A549 (cell line): ENCODE data around the gene MYOF. TPM values are rescaled to one million over a fixed set of nuclear protein-coding genes. Genes with fewer than 3 reads are reported as not detected.
"Not testable (repeated sequence)": the region's sequence is repeated elsewhere in the genome, so short reads cannot be mapped to it uniquely, and the experiment has no call there.

Source experiments
- ATAC-seq, 2 experiments: fragments of 200-7000 bp in 1 of 2; fragments of >200 bp in 1 of 2; cut with Nextera tagmentation in 1 of 2; cut with Tn5 transposase in 1 of 2; 3 replicates each; pipeline versions ENCODE4 v1.8.0 to v1.9.1; 2018 to 2020; ENCODE audit warnings: mild to moderate bottlenecking in 1 of 2, moderate library complexity in 1 of 2
- CTCF ChIA-PET: fragments of 300-600 bp; sonication (Branson Sonifier 250); formaldehyde crosslinking; extraction: SDS; loops from one replicate; lab custom pipeline; 2021; ENCODE audit warnings: antibody characterized with exemption, inconsistent platforms; lab: Yijun Ruan, JAX
- POLR2A ChIA-PET: fragments of 350-600 bp; formaldehyde crosslinking; extraction: SDS; loops from one replicate; lab custom pipeline; 2021; ENCODE audit warnings: antibody characterized with exemption, inconsistent platforms; lab: Yijun Ruan, JAX
- DNase-seq, 2 experiments: peaks; one replicate each; pipeline versions ENCODE4 v3.0.0 to v3.0.0-alpha.2; 2011 to 2016; ENCODE audit warnings: low read depth in 1 of 2, low spot score in 1 of 2
- FAIRE-seq: peaks from 2 replicates; lab custom pipeline; 2011; peaks lifted over from hg19 to GRCh38; lab: Jason Lieb, UNC
- H3K27ac ChIP-seq, 2 experiments: fragments of >200 bp; sonication (Bioruptor Twin); formaldehyde crosslinking; 3 replicates each; pipeline ENCODE4 v1.5.1; 2016 to 2017
- H3K4me1 ChIP-seq: fragments of >200 bp; sonication (Bioruptor Twin); formaldehyde crosslinking; 3 replicates; pipeline ENCODE4 v1.6.1; 2016
- H3K4me2 ChIP-seq: fragments of >200 bp; sonication (Bioruptor Twin); formaldehyde crosslinking; 3 replicates; pipeline ENCODE4 v1.6.1; 2016
- H3K4me3 ChIP-seq: fragments of >200 bp; sonication (Bioruptor Twin); formaldehyde crosslinking; 3 replicates; pipeline ENCODE4 v1.5.1; 2016
- H3K9me3 ChIP-seq: fragments of >200 bp; sonication (Bioruptor Twin); formaldehyde crosslinking; 3 replicates; pipeline ENCODE4 v1.6.1; 2016
- BHLHE40 ChIP-seq: IDR thresholded peaks from 2 replicates; pipeline ENCODE4 v1.6.1; 2012; ENCODE audit warnings: low read depth, low read length, inconsistent platforms
- EHF ChIP-seq: fragments of 250-450 bp; sonication (Bioruptor Pico); IDR thresholded peaks from 2 replicates; pipeline ENCODE4 v1.5.0; 2020; ENCODE audit warnings: mild to moderate bottlenecking
- EP300 ChIP-seq, 2 experiments: fragments of >200 bp; sonication (Bioruptor Twin); formaldehyde crosslinking; IDR thresholded peaks; 2 replicates in 1 of 2; 3 replicates in 1 of 2; pipeline ENCODE4 v1.6.1; 2016 to 2017
- ESRRA ChIP-seq: fragments of 150-350 bp; IDR thresholded peaks from 2 replicates; pipeline ENCODE4 v1.6.1; 2014; ENCODE audit warnings: mild to moderate bottlenecking, low read length, borderline replicate concordance
- FOSL2 ChIP-seq, 2 experiments: fragments of 450-650 bp in 1 of 2; fragments of >200 bp in 1 of 2; sonication (Bioruptor Twin) in 1 of 2; formaldehyde crosslinking; IDR thresholded peaks; 2 replicates each; pipeline versions ENCODE4 v1.5.0 to v1.6.1; 2016 to 2020; ENCODE audit warnings: mild to moderate bottlenecking in 1 of 2, moderate library complexity in 1 of 2
- HES2 ChIP-seq: fragments of >200 bp; sonication (Bioruptor Twin); formaldehyde crosslinking; IDR thresholded peaks from 2 replicates; pipeline ENCODE4 v1.6.1; 2016
- HEYL ChIP-seq: fragments of 250-450 bp; sonication (Bioruptor Pico); IDR thresholded peaks from 2 replicates; pipeline ENCODE4 v1.8.0; 2021; ENCODE audit warnings: mild to moderate bottlenecking, moderate library complexity
- HMGXB4 ChIP-seq: fragments of 250-450 bp; sonication (Bioruptor Pico); IDR thresholded peaks from 2 replicates; pipeline ENCODE4 v1.5.0; 2021; ENCODE audit warnings: mild to moderate bottlenecking, moderate library complexity, borderline replicate concordance
- KDM1A ChIP-seq: fragments of 200-600 bp; sonication (generic); IDR thresholded peaks from 2 replicates; pipeline ENCODE4 v1.6.1; 2016; ENCODE audit warnings: low read depth, mild to moderate bottlenecking
- PBX3 ChIP-seq: IDR thresholded peaks from 2 replicates; pipeline ENCODE4 v1.6.1; 2012
- RAD21 ChIP-seq, 2 experiments: fragments of >200 bp in 1 of 2; sonication (Bioruptor Twin) in 1 of 2; formaldehyde crosslinking in 1 of 2; IDR thresholded peaks in 1 of 2; conservative IDR thresholded peaks in 1 of 2; 2 replicates in 1 of 2; 3 replicates in 1 of 2; pipeline ENCODE4 v1.6.1; 2012 to 2018; ENCODE audit warnings: inconsistent platforms in 1 of 2
- ZC3H11A ChIP-seq: fragments of 450-650 bp; IDR thresholded peaks from 2 replicates; pipeline ENCODE4 v1.6.1; 2014; ENCODE audit warnings: antibody characterized with exemption, mild to moderate bottlenecking
- ZSCAN20 ChIP-seq: fragments of 250-450 bp; sonication (Bioruptor Pico); IDR thresholded peaks from 2 replicates; pipeline ENCODE4 v1.8.0; 2022; ENCODE audit warnings: mild to moderate bottlenecking, moderate library complexity
- WGBS: methylation state at CpG from one replicate; pipeline ENCODE4 v1.1.6; 2017; ENCODE audit errors: missing lambda C conversion rate; 5-methylcytosine and 5-hydroxymethylcytosine counted together
- polyA plus RNA-seq, 4 experiments: library from polyadenylated mRNA; depleted of rRNA in 3 of 4; stranded (reverse); fragments of >200 nt; fragmentation: RNase III in 1 of 4; extraction: RNeasy Plus Mini Kit Qiagen cat#74134 plus additional on column Dnase treatment in 1 of 4; gene quantifications; 2 replicates in 3 of 4; 3 replicates in 1 of 4; pipeline ENCODE4 v1.2.3, GENCODE V29; 2011 to 2017

The MYOF gene
- polyA plus RNA-seq, 2 of the 4 experiments (the other 2 are of a cell fraction), result 190 to 265 TPM

- TF ChIP-seq HEYL (CRISPR knock-in tag) (no peak), KDM1A (no peak), FOSL2 (IDR thresholded peaks at IDR 0.05) (no peak), FOSL2 (CRISPR knock-in tag; IDR thresholded peaks at IDR 0.05) (no peak)
Observed at GRCh38 chr10:93422118-93422517, 60.0 kb downstream of the MYOF start (continued).

GRCh38 chr10:93420944-93421825, 60.9 kb downstream of the MYOF start:
- H3K27ac ChIP-seq, result peak overlapping the region in 1 of 2 experiments; percentile 68; a peak in 3 of 6 replicates
- no peaks in the 10 kb centered on the region for H3K9me3 ChIP-seq
- CTCF ChIA-PET, result interaction anchor here (0.9 to 2.6 kb wide), 8 partner anchors 9 to 260 kb away, joined by 3 to 14 read pairs (median 4); partner anchors contain the start of gene MYOF
- peaks cover 24% of the 10 kb centered on the region for H3K4me1 ChIP-seq
- TF ChIP-seq PBX3, result no peak
- TF ChIP-seq ESRRA, result no peak
- TF ChIP-seq RAD21 (conservative IDR thresholded peaks at IDR 0.05 in 1 of 2, IDR thresholded peaks at IDR 0.05 in 1 of 2), result no peak
- no peak for TF ChIP-seq KDM1A
- FAIRE-seq, result no peak
- 93% methylated on average over 6 of the region's 6 CpGs for WGBS
- no peak overlapping the region for H3K4me2 ChIP-seq
- no peak overlapping the region for H3K4me3 ChIP-seq
- ATAC-seq, result no peak
- no peak for DNase-seq
- POLR2A ChIA-PET, result no interaction called here

- Histone ChIP-seq H3K27ac (no peak overlapping the region; a peak in 1 of 6 replicates), H3K9me3 (no peaks in the 10 kb centered on the region), H3K4me3 (no peak overlapping the region), H3K4me1 (peaks cover 15% of the 10 kb centered on the region), H3K4me2 (no peak overlapping the region)
- TF ChIP-seq ZC3H11A (no peak), EHF (no peak), HES2 (no peak), HMGXB4 (no peak), BHLHE40 (no peak), EP300 (IDR thresholded peaks at IDR 0.05) (no peak), PBX3 (no peak), ZSCAN20 (CRISPR knock-in tag) (no peak)
- whole genome bisulfite sequencing, result 90% methylated on average over 5 of the region's 5 CpGs
- ChIA-PET CTCF (interaction anchor here (0.9 to 2.6 kb wide), 7 partner anchors 8 to 261 kb away, joined by 3 to 14 read pairs (median 4); partner anchors contain the start of gene MYOF), POLR2A (no interaction called here)
- FAIRE-seq (no peak), ATAC-seq (no peak), DNase-seq (no peak)
Observed at GRCh38 chr10:93420091-93420490, 62.0 kb downstream of the MYOF start.

- POLR2A ChIA-PET, H3K4me2 ChIP-seq, H3K9me3 ChIP-seq, H3K27ac ChIP-seq, H3K4me3 ChIP-seq, FAIRE-seq, DNase-seq, ATAC-seq: not testable (repeated sequence)
- peaks cover 12% of the 10 kb centered on the region for H3K4me1 ChIP-seq
- 97% methylated on average over 8 of the region's 8 CpGs for WGBS
- CTCF ChIA-PET, result interaction anchor here (0.6 to 2.6 kb wide), 4 partner anchors 42 to 67 kb away, joined by 3 to 14 read pairs (median 8); partner anchors contain the start of gene MYOF
Observed at GRCh38 chr10:93419016-93419415, 63.1 kb downstream of the MYOF start.
